Colonic mucosa (tissue), 4 donors: ENCODE data around the gene PACS1. TPM values are rescaled to one million over a fixed set of nuclear protein-coding genes. Genes with fewer than 3 reads are reported as not detected.

Source experiments
- DNase-seq: peaks from one replicate; pipeline ENCODE4 v3.0.0-alpha.2; 2020
- H3K27ac ChIP-seq: fragments of 200-600 bp; one replicate; pipeline ENCODE4 v1.8.0; 2021
- H3K27me3 ChIP-seq: fragments of 200-600 bp; one replicate; pipeline ENCODE4 v1.8.0; 2021
- H3K36me3 ChIP-seq: fragments of 200-600 bp; one replicate; pipeline ENCODE4 v1.8.0; 2021
- H3K4me1 ChIP-seq: fragments of 200-600 bp; one replicate; pipeline ENCODE4 v1.8.0; 2021; ENCODE audit warnings: mild to moderate bottlenecking
- H3K4me3 ChIP-seq: fragments of 200-600 bp; one replicate; pipeline ENCODE4 v1.8.0; 2021
- H3K9ac ChIP-seq, 2 donors: one replicate each; pipeline ENCODE4 v1.7.0; 2013; ENCODE audit warnings: control low read depth in 2 of 2, low read depth in 2 of 2, low read length in 2 of 2
- H3K9me3 ChIP-seq: fragments of 200-600 bp; one replicate; pipeline ENCODE4 v1.8.0; 2021
- CTCF ChIP-seq: fragments of 200-600 bp; IDR thresholded peaks from one replicate; pipeline ENCODE4 v1.8.0; 2022; ENCODE audit warnings: antibody characterized with exemption, mild to moderate bottlenecking
- intact Hi-C: fragments of 100-400 bp; cut with DNase I; formaldehyde crosslinking; loops from one replicate; pipeline ENCODE4 v1.14.1; 2022
- total RNA-seq, 2 donors: library from RNA; stranded (reverse); fragmentation: NEBNext Ultra II Directional in 1 of 2; extraction: Animal tissue kit (Norgen Biotek cat#: 25700) in 1 of 2; gene quantifications; one replicate each; pipeline ENCODE4 v1.2.1, GENCODE V29; 2021
- donor health status: healthy.
- donor health status: DM: no; HTN: no; CAD: no.
- donor health status: DM: no; HTN: no; CAD: no.

The PACS1 gene
- total RNA-seq, 2 donors from 2014 or later: 10.1 to 20.9 TPM

DNA sequence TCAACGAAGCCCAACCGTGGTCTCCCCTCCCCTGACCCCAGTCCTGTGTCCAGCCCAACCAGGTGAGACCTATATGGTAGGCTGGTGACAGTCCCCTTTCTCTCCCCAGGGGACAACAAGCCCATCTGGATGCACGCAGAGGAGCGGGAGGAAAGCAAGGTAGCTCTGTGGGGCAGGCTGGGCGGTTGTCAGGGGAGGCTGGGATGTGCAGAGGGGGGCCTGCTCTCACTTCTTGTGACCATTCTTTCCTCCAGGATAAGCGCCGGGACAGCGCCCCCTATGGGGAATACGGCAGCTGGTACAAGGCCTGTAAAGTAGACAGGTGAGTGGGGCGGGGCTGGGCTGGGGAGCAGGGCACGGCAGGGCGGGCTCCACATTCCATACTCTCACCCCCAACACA is 194.8 kb downstream of the PACS1 start:
- Histone ChIP-seq H3K27me3 (no peaks in the 10 kb centered on the region), H3K4me1 (peaks cover 10% of the 10 kb centered on the region), H3K36me3 (no peaks in the 10 kb centered on the region), H3K9me3 (no peaks in the 10 kb centered on the region), H3K9ac (no peak overlapping the region), H3K4me3 (no peak overlapping the region), H3K27ac (no peak overlapping the region)
- TF ChIP-seq CTCF: no peak
- no peak for DNase-seq
- intact Hi-C loops: no loop called here

DNA sequence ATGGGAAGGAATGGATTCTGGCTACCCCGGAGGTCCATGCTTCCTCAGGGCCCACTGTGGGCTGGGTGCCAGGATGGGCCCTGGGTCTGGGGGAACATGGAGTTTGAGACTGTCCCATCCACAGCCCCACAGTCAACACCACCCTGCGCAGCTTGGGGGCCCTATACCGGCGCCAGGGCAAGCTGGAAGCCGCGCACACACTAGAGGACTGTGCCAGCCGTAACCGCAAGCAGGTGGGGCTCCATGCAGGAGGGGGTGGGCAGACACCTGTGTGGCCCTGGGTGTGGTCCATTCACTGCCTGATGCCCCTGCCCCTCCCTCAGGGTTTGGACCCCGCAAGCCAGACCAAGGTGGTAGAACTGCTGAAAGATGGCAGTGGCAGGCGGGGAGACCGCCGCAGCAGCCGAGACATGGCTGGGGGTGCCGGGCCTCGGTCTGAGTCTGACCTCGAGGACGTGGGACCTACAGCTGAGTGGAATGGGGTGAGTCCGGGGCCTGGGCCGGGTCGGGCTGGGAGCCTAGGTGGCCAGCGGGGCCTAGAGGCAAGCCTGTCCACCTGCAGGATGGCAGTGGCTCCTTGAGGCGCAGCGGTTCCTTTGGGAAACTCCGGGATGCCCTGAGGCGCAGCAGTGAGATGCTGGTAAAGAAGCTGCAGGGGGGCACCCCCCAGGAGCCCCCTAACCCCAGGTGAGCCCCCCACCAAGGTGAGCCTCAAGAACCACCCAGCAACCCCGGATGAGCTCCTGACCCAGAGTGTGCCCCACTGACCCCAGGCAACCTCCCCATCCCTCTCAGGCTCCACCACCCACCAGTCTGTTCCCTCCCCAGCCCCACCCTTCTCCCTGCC is 195.7 kb downstream of the PACS1 start:
- Histone ChIP-seq H3K9ac (no peak overlapping the region), H3K9me3 (no peaks in the 10 kb centered on the region), H3K4me1 (peaks cover 10% of the 10 kb centered on the region), H3K27me3 (no peaks in the 10 kb centered on the region), H3K27ac (no peak overlapping the region), H3K36me3 (no peaks in the 10 kb centered on the region), H3K4me3 (no peak overlapping the region)
- DNase-seq: no peak
- intact Hi-C loops: no loop called here
- no peak for TF ChIP-seq CTCF

GRCh38 chr11:66266378-66267038 is 196.4 kb downstream of the PACS1 start:
- H3K36me3 ChIP-seq: no peaks in the 10 kb centered on the region
- no peaks in the 10 kb centered on the region for H3K9me3 ChIP-seq
- intact Hi-C loops: no loop called here
- H3K4me3 ChIP-seq: peak overlapping the region; percentile 68
- no peak for DNase-seq
- no peak for TF ChIP-seq CTCF
- no peaks in the 10 kb centered on the region for H3K27me3 ChIP-seq
- peak overlapping the region in 1 of 2 donors; percentile 53 for H3K9ac ChIP-seq
- H3K27ac ChIP-seq: peak overlapping the region; percentile 93
- peaks cover 10% of the 10 kb centered on the region for H3K4me1 ChIP-seq

DNA sequence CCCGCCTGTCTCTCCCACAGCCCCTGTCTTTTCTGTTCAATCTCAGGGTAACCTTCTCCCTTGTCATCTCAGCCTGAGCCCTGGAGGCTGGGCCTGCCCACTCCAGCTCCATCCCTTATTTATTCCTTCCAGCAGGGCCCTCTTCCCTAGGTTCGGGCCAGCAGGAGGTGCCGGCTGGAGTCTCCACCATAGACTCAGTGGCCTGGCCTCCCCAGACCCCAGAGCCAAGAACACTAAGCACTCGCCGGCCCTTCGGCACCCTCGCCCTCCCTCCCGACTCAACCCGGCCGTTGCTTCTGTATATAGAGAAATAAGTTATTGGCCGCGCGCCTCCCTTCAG is 196.9 kb downstream of the PACS1 start:
- intact Hi-C loops: no loop called here
- H3K4me1 ChIP-seq: peaks cover 10% of the 10 kb centered on the region
- TF ChIP-seq CTCF: no peak
- H3K36me3 ChIP-seq: no peaks in the 10 kb centered on the region
- H3K9ac ChIP-seq: peak overlapping the region; percentile 53 to 79
- H3K27me3 ChIP-seq: no peaks in the 10 kb centered on the region
- peak overlapping the region; percentile 68 for H3K4me3 ChIP-seq
- DNase-seq: no peak
- peak overlapping the region; percentile 93 for H3K27ac ChIP-seq
- no peaks in the 10 kb centered on the region for H3K9me3 ChIP-seq

DNA sequence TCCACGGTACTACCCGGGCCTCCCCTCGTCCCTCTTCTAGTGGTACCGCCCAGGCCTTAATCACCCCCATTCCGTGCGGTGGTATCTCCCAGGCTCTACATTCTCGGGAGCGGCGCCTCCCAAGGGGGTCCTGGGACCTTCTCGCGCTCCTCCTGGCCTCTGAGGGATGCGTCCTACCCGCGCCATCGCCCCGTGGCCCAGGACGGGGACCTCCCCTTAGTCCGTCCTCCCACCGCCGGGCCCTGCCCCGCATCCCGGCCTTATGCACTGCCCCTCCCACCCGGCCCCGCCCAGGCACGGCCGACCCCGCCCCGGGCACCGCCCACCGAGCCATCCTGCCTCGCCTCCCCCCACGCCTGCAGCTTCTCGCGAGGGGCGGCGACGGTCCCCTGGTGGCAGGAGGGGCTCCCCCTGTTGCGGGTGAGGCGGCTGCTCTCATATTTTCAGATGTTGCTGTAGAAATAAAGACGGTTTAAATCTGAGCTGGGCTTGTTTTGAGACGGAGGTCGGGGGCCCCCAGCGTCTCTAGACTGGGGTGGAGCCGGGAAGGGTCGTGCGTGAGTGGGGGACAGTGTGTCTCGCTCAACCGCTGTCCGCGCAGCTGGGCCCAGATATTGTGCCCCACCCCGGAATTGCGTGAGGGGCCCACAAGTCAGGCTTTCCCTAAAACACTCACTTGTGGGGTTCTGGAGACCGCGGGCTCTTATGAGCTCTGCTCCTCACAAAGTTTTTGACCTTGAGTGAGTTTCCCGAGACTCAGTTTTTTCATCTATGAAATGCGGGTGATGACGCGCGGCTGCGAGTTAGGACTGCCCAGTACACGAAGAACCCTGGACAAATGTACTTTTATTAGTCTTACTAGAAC is 197.5 kb downstream of the PACS1 start:
- Histone ChIP-seq H3K9me3 (no peaks in the 10 kb centered on the region), H3K4me1 (peaks cover 10% of the 10 kb centered on the region), H3K27ac (peak overlapping the region; percentile 93), H3K4me3 (peak overlapping the region; percentile 68), H3K9ac (peak overlapping the region; percentile 79 to 95), H3K36me3 (no peaks in the 10 kb centered on the region), H3K27me3 (no peaks in the 10 kb centered on the region)
- intact Hi-C loops: no loop called here
- peak; percentile 92 for DNase-seq
- no peak for TF ChIP-seq CTCF
